Liver (tissue), 9 donors: ENCODE results near the gene RNF217. TPM values are rescaled to one million over a fixed set of nuclear protein-coding genes. Genes with fewer than 3 reads are reported as not detected.

Source experiments
- DNase-seq: peaks from one replicate; pipeline ENCODE4 v3.0.0-alpha.2; 2017; ENCODE audit warnings: low spot score
- H3K27ac ChIP-seq, 2 donors: one replicate each; pipeline ENCODE4 v1.7.0; 2013; ENCODE audit warnings: inconsistent platforms in 2 of 2, low read length in 2 of 2, control low read depth in 1 of 2, low read depth in 1 of 2, mild to moderate bottlenecking in 1 of 2
- H3K27me3 ChIP-seq, 4 donors: one replicate each; pipeline versions ENCODE4 v1.6.1 to v1.7.0; 2013; ENCODE audit warnings: low read length in 3 of 4, inconsistent platforms in 1 of 4, mild to moderate bottlenecking in 1 of 4, moderate library complexity in 1 of 4; ENCODE audit not compliant: control insufficient read depth in 4 of 4, insufficient read depth in 4 of 4
- H3K36me3 ChIP-seq, 4 donors: one replicate each; pipeline versions ENCODE4 v1.6.1 to v1.7.0; 2013; ENCODE audit warnings: low read length in 3 of 4, mild to moderate bottlenecking in 3 of 4, low read depth in 1 of 4, moderate library complexity in 1 of 4; ENCODE audit not compliant: control insufficient read depth in 4 of 4, insufficient read depth in 3 of 4
- H3K4me1 ChIP-seq, 4 donors: one replicate each; pipeline versions ENCODE4 v1.6.1 to v1.7.0; 2013; ENCODE audit warnings: low read length in 3 of 4, mild to moderate bottlenecking in 3 of 4, moderate library complexity in 1 of 4; ENCODE audit not compliant: control insufficient read depth in 4 of 4, insufficient read depth in 4 of 4
- H3K4me3 ChIP-seq, 3 donors: one replicate each; pipeline versions ENCODE4 v1.6.1 to v1.7.0; 2013; ENCODE audit warnings: low read length in 3 of 3, control low read depth in 1 of 3, low read depth in 1 of 3, mild to moderate bottlenecking in 1 of 3
- H3K9ac ChIP-seq, 2 donors: one replicate each; pipeline ENCODE4 v1.7.0; 2013; ENCODE audit warnings: low read length in 2 of 2, mild to moderate bottlenecking in 2 of 2, moderate library complexity in 2 of 2, control low read depth in 1 of 2, low read depth in 1 of 2
- H3K9me3 ChIP-seq, 4 donors: one replicate each; pipeline versions ENCODE4 v1.6.1 to v1.7.0; 2013; ENCODE audit warnings: low read length in 3 of 4; ENCODE audit not compliant: control insufficient read depth in 4 of 4
- ATF3 ChIP-seq: IDR thresholded peaks from 2 replicates; pipeline ENCODE4 v1.6.1; 2016; ENCODE audit warnings: antibody characterized with exemption
- CTCF ChIP-seq: fragments of 150-350 bp; IDR thresholded peaks from 2 replicates; pipeline ENCODE4 v1.5.1; 2017; ENCODE audit warnings: improper control_type of control experiment, low read depth, low read length; ENCODE audit not compliant: missing input control
- EGR1 ChIP-seq, 2 donors: IDR thresholded peaks; 2 replicates each; pipeline ENCODE4 v1.6.1; 2016 to 2018; ENCODE audit warnings: antibody characterized with exemption in 2 of 2, low read depth in 2 of 2
- FOXA1 ChIP-seq: IDR thresholded peaks from 2 replicates; pipeline ENCODE4 v1.6.1; 2016; ENCODE audit warnings: antibody characterized with exemption
- FOXA2 ChIP-seq: IDR thresholded peaks from 2 replicates; pipeline ENCODE4 v1.6.1; 2016; ENCODE audit warnings: antibody characterized with exemption
- GABPA ChIP-seq, 2 donors: IDR thresholded peaks in 1 of 2; conservative IDR thresholded peaks in 1 of 2; 2 replicates each; pipeline ENCODE4 v1.6.1; 2016; ENCODE audit warnings: antibody characterized with exemption in 2 of 2, mild to moderate bottlenecking in 1 of 2, moderate library complexity in 1 of 2
- HNF4A ChIP-seq, 2 donors: conservative IDR thresholded peaks; 2 replicates each; pipeline ENCODE4 v1.6.1; 2016; ENCODE audit warnings: antibody characterized with exemption in 2 of 2, mild to moderate bottlenecking in 2 of 2
- HNF4G ChIP-seq: IDR thresholded peaks from 2 replicates; pipeline ENCODE4 v1.6.1; 2016; ENCODE audit warnings: antibody characterized with exemption
- JUND ChIP-seq, 2 donors: IDR thresholded peaks; 2 replicates each; pipeline ENCODE4 v1.6.1; 2016; ENCODE audit warnings: antibody characterized with exemption in 2 of 2
- NR2F2 ChIP-seq: IDR thresholded peaks from 2 replicates; pipeline ENCODE4 v1.6.1; 2016; ENCODE audit warnings: antibody characterized with exemption
- RAD21 ChIP-seq, 2 donors: IDR thresholded peaks; 2 replicates each; pipeline ENCODE4 v1.6.1; 2016; ENCODE audit warnings: antibody characterized with exemption in 2 of 2, mild to moderate bottlenecking in 2 of 2
- REST ChIP-seq: IDR thresholded peaks from 2 replicates; pipeline ENCODE4 v1.6.1; 2016; ENCODE audit warnings: antibody characterized with exemption, mild to moderate bottlenecking
- RXRA ChIP-seq, 2 donors: IDR thresholded peaks; 2 replicates each; pipeline ENCODE4 v1.6.1; 2017 to 2018; ENCODE audit warnings: antibody characterized with exemption in 2 of 2, mild to moderate bottlenecking in 1 of 2
- SP1 ChIP-seq: IDR thresholded peaks from 2 replicates; pipeline ENCODE4 v1.6.1; 2018; ENCODE audit warnings: antibody characterized with exemption, mild to moderate bottlenecking
- TAF1 ChIP-seq: conservative IDR thresholded peaks from 2 replicates; pipeline ENCODE4 v1.6.1; 2016; ENCODE audit warnings: antibody characterized with exemption, mild to moderate bottlenecking
- YY1 ChIP-seq: IDR thresholded peaks from 2 replicates; pipeline ENCODE4 v1.6.1; 2016; ENCODE audit warnings: antibody characterized with exemption, mild to moderate bottlenecking
- ZBTB33 ChIP-seq: IDR thresholded peaks from 2 replicates; pipeline ENCODE4 v1.6.1; 2016; ENCODE audit warnings: antibody characterized with exemption
- WGBS: extraction: QIAGEN DNeasy Blood & Tissue Kit; methylation state at CpG from one replicate; pipeline ENCODE4 v1.1.7; 2013; 5-methylcytosine and 5-hydroxymethylcytosine counted together
- polyA plus RNA-seq, 2 donors: library from polyadenylated mRNA; stranded (reverse) in 1 of 2; unstranded in 1 of 2; fragments of 200-250 nt in 1 of 2; fragments of >200 nt in 1 of 2; fragmentation: Nextera tagmentation in 1 of 2; extraction: Ambion mirVana in 1 of 2; gene quantifications; one replicate each; pipeline versions ENCODE4 v1.2.1 to v1.2.3, GENCODE V29; 2013 to 2015
- total RNA-seq, 2 donors: library from RNA; depleted of rRNA; stranded (reverse); fragments of >200 nt; gene quantifications; one replicate each; pipeline ENCODE4 v1.2.3, GENCODE V29; 2014
- TF ChIP-seq, protein P1 (sequence below): IDR thresholded peaks from 2 replicates; pipeline ENCODE4 v1.6.1; 2016; ENCODE audit warnings: antibody characterized with exemption
- donor health status: healthy.
- donor health status: healthy.
- donor health status: healthy.
- donor health status: healthy.
- donor health status: healthy.

The RNF217 gene
- total and polyA plus RNA-seq, 4 donors, result 2.3 to 18.3 (median 4.1) TPM

- WGBS, result 34% methylated on average over 6 of the region's 6 CpGs
- peak overlapping the region; percentile 39 to 69 for H3K27ac ChIP-seq
- H3K4me1 ChIP-seq, result peaks cover 4 to 21% (median 13%) of the 10 kb centered on the region in 4 donors
- no peak for DNase-seq
- no peak overlapping the region for H3K9ac ChIP-seq
- H3K9me3 ChIP-seq, result peaks cover 5 to 12% (median 12%) of the 10 kb centered on the region in 4 donors
- no peaks in the 10 kb centered on the region for H3K27me3 ChIP-seq
- peak; percentile 36 to 65 for TF ChIP-seq RXRA (IDR thresholded peaks at IDR 0.05)
- TF ChIP-seq HNF4G, result peak; percentile 34
- TF ChIP-seq HNF4A (conservative IDR thresholded peaks at IDR 0.05), result peak; percentile 81 to 86
- peak; percentile 16 to 29 for TF ChIP-seq RAD21 (IDR thresholded peaks at IDR 0.05)
- TF ChIP-seq REST, result no peak
- TF ChIP-seq JUND (IDR thresholded peaks at IDR 0.05), result peak in 1 of 2 donors; percentile 56
- peak; percentile 49 for TF ChIP-seq ZBTB33
- TF ChIP-seq YY1, result peak; percentile 9
- TF ChIP-seq SP1, result peak; percentile 38
- no peak for TF ChIP-seq EGR1 (IDR thresholded peaks at IDR 0.05; ENCODE audit: low read depth in 2 of 2)
- TF ChIP-seq FOXA2, result no peak
- TF ChIP-seq, protein P1, sequence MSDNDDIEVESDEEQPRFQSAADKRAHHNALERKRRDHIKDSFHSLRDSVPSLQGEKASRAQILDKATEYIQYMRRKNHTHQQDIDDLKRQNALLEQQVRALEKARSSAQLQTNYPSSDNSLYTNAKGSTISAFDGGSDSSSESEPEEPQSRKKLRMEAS, result peak; percentile 54
- no peak for TF ChIP-seq FOXA1
- peak in 1 of 2 donors; percentile 20 for TF ChIP-seq GABPA (IDR thresholded peaks at IDR 0.05 in 1 of 2, conservative IDR thresholded peaks at IDR 0.05 in 1 of 2)
- H3K4me3 ChIP-seq, result no peak overlapping the region
- peaks cover 0 to 24% (median 15%) of the 10 kb centered on the region in 4 donors for H3K36me3 ChIP-seq
These were observed 12.6 kb downstream of the RNF217 start for GRCh38 chr6:124974771-124975377.

DNA sequence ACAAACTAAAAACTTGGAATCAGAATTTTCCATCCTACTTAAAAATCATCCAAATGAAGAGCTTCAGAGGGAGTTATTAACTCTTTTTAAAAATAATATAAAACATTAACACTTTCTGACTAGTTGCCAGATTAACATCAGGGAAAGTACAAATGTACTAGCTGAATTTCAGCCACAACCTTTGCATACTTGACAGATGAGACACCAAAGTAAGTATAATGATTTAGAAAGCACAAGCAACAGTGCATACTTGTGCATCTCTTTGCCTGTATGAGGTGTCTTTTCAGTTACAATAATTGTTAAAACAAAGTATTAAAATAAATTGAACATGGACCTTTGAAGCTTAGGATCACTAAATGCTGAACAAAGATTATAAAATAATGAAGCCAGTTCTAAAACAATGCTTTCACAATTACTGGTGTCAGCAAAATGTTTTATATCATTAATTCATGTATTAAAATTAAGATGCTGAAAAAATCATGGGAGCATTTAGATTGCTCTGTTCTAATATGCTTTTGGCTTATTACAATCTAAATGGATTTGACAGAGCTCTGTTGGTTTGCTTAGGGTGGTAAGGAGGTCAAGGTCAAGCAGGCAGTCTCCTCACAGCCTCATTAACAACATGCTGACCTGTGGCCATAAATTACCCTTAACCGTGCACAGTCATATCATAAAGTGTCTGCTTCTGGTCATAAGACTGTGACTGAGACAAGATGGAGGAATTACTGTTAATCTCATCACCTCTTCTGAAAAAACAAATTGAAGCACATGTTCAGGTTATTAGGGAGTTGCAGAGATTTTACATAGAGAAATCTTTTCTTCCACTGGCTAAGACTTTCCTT lies 15.1 kb downstream of the RNF217 start:
- Histone ChIP-seq H3K9ac (no peak overlapping the region), H3K27ac (no peak overlapping the region), H3K36me3 (peaks cover 0 to 16% (median 13%) of the 10 kb centered on the region in 4 donors), H3K27me3 (no peaks in the 10 kb centered on the region), H3K4me1 (peaks cover 4 to 11% (median 9%) of the 10 kb centered on the region in 4 donors), H3K9me3 (peaks cover 5 to 12% (median 12%) of the 10 kb centered on the region in 4 donors), H3K4me3 (no peak overlapping the region)
- 85% methylated on average over 1 of the region's 1 CpG for WGBS
- no peak for DNase-seq
- TF ChIP-seq YY1 (no peak), CTCF (no peak), ATF3 (no peak), FOXA2 (no peak), HNF4A (conservative IDR thresholded peaks at IDR 0.05) (no peak), RXRA (IDR thresholded peaks at IDR 0.05) (no peak), HNF4G (no peak), REST (no peak), RAD21 (IDR thresholded peaks at IDR 0.05) (no peak), TAF1 (no peak), NR2F2 (no peak), SP1 (no peak)
- TF ChIP-seq, protein P1, result no peak
